Measurements from ENCODE around the gene RUVBL2.
A peak's percentile ranks its signal among the peaks of the same experiment; 100 is the strongest.
"Not testable (repeated sequence)": the region's sequence is repeated elsewhere in the genome, so short reads cannot be mapped to it uniquely, and the experiment has no call there.

RUVBL2 gene

DNA sequence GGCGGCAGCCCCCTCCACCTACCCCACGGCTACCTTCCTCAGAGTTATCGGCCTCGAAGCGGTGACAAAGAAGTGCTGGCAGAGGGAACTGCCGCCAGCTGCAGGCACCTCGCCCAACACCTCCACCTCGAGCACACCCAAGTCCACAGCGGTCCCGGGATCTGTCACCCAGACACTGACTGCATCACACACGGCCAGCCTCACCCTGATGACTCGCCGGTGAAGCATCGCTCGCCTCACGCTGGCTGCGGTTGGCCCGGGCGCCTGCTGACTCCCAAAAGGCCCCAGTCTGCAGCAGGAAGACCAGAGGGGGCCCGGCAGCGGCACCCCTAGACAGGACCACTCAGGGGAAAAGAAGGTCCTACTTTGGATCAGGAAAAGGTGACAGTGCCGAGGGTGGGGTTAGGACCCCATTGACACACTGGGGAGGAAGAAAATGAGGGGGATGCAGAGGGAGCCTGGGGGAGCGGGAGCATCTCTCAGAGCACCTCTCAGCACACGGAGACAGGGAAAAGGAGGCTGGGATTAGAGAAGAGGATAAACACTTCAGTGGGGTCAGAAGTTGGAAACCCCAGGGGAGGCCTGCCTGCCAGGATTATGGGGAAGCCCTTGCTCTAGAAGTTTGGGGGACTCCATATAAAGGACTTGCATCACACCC, 56.8 kb downstream of the RUVBL2 start:
- DNase-seq = not testable (repeated sequence)

DNA sequence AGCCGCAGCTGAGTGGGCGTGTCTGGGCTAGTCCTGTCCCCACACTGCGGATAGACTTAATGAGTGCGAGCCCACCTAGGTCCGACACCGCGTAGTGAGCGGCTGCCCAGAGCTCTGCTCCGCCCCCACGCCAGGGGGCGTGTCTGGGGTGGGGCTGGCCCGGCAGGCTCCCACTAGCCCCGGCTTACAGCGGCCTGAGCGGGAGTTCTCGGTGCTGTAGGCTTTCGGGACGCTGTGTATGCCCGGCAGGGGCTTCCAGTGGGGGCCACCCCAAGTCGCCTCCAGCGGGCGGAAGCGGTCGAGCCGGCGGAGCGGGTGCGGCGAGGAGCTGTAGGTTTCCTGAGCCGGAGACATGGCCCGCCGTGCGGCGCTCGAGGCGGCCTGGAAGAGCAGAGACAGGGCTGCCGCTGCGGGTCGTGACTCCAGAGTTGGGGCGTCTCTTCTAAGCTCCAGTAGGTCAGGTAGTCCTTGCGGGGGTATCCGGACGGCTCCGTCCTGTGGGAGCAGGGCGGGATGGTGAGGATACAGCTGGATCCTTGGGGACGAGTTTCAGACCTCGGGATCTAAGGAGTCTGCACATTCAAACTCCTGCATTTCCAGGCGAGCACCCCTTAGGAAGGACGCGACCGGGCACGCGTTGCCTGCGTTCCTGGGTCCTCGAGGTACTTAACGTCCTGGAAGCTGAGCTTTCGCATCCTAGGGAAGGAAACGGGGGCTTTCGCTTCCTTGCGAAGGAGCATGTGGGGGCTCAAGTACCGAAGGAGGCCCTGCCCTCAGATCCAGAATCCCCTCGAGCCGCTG, 62.6 kb downstream of the RUVBL2 start:
- peak; percentile 10 for DNase-seq

DNA sequence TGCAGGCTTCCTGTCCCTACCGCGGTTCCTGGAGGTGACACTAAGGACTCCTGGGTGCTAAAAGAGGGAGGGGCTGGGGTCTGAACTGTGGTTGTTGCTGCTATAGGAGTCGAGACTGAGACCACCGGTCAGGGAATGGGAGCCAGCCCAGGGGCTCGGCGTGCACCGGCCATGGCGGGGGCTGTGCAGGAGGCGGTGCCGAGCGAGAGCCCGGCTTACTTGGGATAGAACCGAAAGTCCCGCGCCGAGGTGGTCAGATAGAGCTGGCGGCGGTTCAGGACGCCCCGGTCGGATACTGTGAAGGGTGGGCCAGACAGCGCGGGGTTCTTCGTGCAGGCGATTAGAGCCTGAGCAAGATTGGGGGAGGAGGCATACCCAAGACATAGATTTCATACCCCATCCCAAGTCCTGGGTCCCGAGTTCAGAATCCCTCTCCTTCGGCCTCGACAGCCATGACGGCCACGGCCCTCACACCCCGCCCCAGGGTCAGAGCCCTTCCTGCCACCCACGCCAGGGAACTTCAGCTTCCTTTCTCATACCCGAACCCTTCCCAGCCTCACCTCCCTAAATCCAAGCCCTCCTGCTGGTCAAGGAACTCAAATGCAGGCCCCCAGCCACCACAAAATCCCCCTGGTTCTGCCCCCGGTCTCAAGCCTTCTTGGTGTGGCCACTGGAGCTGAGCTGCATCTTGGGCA, 63.4 kb downstream of the RUVBL2 start:
- not testable (repeated sequence) for DNase-seq

DNA sequence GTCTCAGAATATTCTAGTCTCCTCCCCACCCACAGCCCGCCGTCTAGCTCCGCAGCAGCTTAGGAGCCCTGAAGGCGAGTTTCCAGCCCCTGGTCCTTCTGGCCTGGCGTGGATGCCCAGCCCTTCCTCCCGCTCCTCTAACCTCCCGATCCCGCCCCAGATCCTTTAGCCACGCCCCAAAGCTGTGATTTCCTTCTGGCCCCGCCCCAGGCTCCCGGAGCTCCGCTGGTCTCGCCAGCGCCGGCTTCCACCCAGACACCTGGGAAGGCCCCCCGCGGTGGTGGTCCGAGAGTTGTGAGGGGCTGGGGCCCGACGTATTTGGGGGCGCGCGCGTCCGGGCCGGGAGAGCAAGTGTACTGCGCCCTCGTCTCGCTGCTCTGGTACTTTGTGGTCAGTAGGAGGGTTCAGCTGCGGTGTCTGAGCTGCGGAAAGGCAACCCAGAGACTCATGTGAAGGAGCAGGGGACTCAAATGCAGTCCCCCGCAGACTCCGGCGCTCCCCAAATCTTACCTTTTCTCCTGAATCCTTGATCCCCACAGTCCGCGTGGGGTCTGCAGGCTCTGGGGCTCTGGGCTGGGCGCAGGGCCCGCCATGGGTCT, 64.0 kb downstream of the RUVBL2 start, which contains the start of gene CGB7:
Gene CGB7 (minus strand): TSS at position 114 of the 599 bp plus-strand sequence. CDS start 2,374 bp downstream, outside the sequence.
- peak; percentile 5 for DNase-seq

DNA sequence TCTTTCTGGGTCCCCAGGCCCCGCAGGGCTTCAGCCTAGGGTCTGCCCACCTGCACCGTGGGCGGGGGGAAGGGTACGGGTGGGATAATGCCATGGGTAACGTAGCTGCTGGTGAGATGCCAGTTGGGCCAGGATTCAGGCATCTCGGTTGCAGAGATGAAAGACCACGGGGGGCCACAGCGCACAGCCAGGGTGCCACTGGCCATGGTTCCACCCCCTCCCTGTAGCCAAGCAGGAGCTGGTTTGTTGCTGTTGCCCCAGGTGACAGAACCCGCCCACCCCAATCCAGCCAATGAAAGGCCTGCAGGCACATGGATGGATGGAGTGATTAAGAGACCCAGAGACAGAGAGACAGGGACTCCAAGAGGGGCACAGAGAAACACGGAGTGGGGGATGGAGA, 64.9 kb downstream of the RUVBL2 start:
- no peak for DNase-seq

DNA sequence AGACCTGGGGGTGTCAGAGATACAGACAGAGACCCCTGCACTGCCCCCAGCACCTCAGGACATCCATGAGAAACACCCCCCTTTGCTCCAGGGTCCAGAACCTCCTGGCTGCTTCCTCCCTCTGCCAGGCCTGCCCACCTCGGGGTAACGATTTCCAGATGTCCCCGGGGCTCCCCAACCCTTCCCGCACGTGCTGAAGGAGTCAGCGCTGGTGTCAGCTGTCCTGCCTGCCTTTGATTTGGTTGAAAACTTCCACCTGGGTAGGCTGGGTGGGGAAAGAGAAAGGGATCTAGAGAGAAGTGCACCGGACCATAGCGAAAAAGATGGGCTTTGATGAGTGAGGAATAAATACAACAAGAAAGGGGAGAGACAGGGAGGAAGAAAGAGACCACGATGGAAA, 65.4 kb downstream of the RUVBL2 start:
- DNase-seq = no peak

DNA sequence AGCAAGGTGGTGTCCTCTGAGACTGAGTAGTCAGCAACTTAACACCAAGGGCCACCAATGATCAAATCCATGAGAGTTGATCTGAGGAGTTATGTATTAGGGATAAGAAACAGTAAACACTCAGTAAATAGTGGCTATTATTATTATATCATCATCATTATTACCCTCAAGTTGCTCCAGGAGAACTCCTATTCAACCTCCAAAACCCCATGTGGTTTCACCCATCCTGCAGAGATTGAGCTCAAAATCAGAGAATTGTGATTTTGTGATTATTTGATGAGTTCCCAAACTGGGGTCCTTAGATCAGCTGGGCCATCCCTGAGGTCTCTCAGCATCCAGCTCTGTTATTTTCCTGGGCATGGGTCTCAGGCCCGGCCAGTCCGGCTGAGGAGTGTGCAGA, 67.3 kb downstream of the RUVBL2 start:
- DNase-seq = no peak

DNA sequence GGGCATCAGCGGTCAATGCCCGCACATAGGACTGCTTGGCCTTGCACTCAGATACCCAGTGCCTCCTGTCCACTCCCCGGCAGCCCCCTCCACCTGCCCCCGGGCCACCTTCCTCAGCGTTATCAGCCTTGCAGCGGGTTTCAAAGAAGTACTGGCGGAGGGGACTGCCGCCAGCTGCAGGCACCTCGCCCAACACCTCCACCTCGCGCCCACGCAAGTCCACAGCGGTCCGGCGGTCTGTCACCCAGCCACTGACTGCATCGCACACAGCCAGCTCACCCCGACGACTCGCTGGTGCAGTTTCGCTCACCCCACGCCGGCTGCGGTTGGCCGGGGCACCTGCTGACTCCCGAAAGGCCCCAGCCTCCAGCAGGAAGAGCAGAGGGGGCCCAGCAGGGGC, 67.8 kb downstream of the RUVBL2 start:
- no peak for DNase-seq

DNA sequence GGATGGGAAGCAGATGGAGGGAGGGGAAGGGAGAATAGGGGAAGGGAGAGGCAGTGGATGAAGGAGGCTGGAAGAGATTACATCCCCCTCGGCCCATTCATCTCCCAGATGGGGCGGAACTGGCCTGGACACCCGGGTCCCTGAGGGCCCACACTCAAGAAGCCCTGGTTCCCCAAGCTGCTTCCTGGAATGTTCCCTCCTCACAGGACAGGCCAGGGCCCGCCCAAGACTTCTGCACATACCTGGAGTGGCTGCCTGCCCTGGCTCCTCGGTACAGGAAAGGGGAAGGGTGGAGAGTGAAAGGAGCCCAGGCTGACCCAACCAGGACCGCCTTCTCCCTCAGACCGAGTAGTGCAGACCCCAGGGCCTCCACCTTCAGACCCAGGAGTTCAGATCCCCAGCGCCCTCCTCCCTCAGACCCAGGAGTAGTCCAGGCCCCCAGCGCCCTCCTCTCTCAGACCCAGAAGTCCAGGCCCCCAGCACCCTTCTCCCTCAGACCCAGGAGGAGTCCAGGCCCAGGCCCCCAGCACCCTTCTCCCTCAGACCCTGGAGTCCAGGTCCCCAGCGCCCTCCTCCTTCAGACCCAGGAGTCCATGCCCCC, 70.4 kb downstream of the RUVBL2 start:
- no peak for DNase-seq

DNA sequence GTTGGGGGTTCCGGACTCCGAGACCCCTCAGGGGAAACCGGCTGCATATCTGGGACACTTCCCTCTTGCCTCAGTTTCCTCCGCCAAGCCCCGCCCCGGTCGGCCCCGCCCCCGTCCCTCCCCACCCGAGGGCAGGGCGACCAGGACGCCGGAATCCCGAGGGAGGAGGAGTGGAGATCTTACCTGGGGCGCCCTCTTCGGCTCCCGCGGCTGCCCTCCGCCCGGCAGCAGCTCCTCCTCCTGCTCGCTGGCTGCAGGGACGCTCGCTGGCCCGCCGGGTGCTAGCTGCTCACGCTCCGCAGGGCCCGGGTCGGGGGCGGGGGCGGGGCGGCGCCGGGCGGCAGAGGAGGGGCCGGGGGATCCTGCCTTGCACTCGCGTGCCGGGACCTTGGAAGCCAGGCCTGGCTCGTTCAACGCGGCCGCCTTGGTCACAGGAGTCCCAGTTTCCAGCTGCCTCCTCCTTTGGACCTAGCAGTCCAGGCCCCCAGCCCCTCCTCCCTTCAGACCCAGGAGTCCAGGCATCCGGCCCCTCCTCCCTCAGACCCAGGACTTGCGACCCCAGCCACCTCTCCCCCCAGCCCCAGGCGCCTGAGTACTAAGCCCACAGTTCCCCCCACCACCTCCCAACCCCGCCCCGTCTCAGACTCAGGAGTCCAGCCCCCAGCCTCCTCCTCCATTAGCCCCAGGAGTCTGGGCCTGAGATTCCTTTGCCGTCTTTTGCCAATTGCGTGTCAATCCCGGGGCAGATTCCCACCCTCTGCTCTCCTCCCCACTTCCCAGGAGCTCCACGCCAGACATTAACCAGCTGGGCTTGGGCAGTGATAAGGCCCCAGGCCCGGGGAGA, 71.3 kb downstream of the RUVBL2 start, which contains the start of gene NTF4:
Gene NTF4 (minus strand): TSS at position 51 of the 844 bp plus-strand sequence. CDS start 2,821 bp downstream, outside the sequence.
- DNase-seq = no peak
